Diencephalon (tissue), 1 donor: ENCODE measurements around the gene PCDHGB5. TPM values are rescaled to one million over a fixed set of nuclear protein-coding genes. Genes with fewer than 3 reads are reported as not detected.

Experiments
- total RNA-seq: library from RNA; depleted of rRNA; stranded (reverse); fragments of >200 nt; gene quantifications from one replicate; pipeline ENCODE4 v1.2.3, GENCODE V29; 2014

PCDHGB5 gene
- total RNA-seq, 1 donor from 2014 or later: 24.0 TPM

DNA sequence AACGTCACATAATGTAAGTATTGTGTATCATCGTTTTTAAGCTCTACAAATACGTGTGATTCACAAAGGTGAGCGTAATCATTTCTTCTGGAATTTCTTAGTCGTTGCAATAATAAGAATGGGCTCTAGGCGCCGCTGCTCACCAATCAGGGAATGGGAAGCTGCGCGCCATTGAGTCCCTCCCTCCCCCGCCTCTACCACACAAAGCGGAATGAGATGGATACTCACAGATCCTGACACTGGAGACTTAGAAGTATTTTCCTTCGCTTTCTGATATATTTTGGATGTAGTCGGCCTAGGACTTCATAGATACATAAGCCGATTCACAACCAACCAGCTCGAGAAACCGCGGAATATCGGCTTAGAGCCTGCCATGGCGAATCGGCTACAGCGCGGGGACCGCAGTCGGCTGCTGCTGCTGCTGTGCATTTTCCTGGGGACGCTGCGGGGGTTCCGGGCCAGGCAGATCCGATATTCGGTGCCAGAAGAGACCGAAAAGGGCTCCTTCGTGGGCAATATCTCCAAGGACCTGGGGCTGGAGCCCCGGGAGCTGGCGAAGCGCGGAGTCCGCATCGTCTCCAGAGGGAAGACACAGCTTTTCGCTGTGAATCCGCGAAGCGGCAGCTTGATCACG lies 23.2 kb downstream of the PCDHGB5 start, which contains the start of gene PCDHGA11:
Gene PCDHGA11, plus strand, starts transcription at position 197 of the 634 bp plus-strand sequence. Its CDS starts 177 bp downstream, at position 374.

DNA sequence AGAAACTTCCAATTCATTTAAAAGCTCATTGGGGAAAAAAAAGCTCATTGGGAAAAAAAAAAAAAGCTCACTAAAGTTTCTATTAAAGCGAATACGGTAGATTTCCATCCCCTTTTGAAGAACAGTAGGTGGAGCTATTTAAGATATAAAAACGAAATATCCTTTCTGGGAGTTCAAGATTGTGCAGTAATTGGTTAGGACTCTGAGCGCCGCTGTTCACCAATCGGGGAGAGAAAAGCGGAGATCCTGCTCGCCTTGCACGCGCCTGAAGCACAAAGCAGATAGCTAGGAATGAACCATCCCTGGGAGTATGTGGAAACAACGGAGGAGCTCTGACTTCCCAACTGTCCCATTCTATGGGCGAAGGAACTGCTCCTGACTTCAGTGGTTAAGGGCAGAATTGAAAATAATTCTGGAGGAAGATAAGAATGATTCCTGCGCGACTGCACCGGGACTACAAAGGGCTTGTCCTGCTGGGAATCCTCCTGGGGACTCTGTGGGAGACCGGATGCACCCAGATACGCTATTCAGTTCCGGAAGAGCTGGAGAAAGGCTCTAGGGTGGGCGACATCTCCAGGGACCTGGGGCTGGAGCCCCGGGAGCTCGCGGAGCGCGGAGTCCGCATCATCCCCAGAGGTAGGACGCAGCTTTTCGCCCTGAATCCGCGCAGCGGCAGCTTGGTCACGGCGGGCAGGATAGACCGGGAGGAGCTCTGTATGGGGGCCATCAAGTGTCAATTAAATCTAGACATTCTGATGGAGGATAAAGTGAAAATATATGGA lies 32.8 kb downstream of the PCDHGB5 start, which contains the start of gene PCDHGA12:
Gene PCDHGA12, plus strand, starts transcription at position 176 of the 782 bp plus-strand sequence. Its CDS starts 253 bp downstream, at position 429.

Other genes starting within 250 kb of the PCDHGB5 start
- gene PCDHB6, start 247.9 kb upstream of the PCDHGB5 start, total RNA-seq: 4.2 TPM
- 8.5 TPM for gene PCDHB7, start 225.3 kb upstream of the PCDHGB5 start, total RNA-seq
- gene PCDHB8, start 220.2 kb upstream of the PCDHGB5 start, total RNA-seq: 8.1 TPM
- gene PCDHB16, start 215.6 kb upstream of the PCDHGB5 start, total RNA-seq: 5.8 TPM
- gene PCDHB9, start 210.8 kb upstream of the PCDHGB5 start, total RNA-seq: 9.2 TPM
- gene PCDHB10, start 205.6 kb upstream of the PCDHGB5 start, total RNA-seq: 22.4 TPM
- gene PCDHB11, start 198.3 kb upstream of the PCDHGB5 start, total RNA-seq: 14.8 TPM
- gene PCDHB12, start 189.2 kb upstream of the PCDHGB5 start, total RNA-seq: 15.5 TPM
- gene PCDHB13, start 184.0 kb upstream of the PCDHGB5 start, total RNA-seq: 10.8 TPM
- 12.7 TPM for gene PCDHB14, start 174.6 kb upstream of the PCDHGB5 start, total RNA-seq
- 22.6 TPM for gene PCDHB15, start 152.6 kb upstream of the PCDHGB5 start, total RNA-seq
- gene SLC25A2, start 93.9 kb upstream of the PCDHGB5 start, total RNA-seq: 0.23 TPM
- 103 TPM for gene TAF7, start 77.2 kb upstream of the PCDHGB5 start, total RNA-seq
- 4.2 TPM for gene PCDHGA1, start 67.4 kb upstream of the PCDHGB5 start, total RNA-seq
- gene PCDHGA2, start 59.2 kb upstream of the PCDHGB5 start, total RNA-seq: 8.5 TPM
- gene PCDHGA3, start 54.1 kb upstream of the PCDHGB5 start, total RNA-seq: 7.2 TPM
- gene PCDHGB1, start 47.8 kb upstream of the PCDHGB5 start, total RNA-seq: 10.4 TPM
- 12.5 TPM for gene PCDHGA4, start 42.9 kb upstream of the PCDHGB5 start, total RNA-seq
- gene PCDHGB2, start 38.0 kb upstream of the PCDHGB5 start, total RNA-seq: 7.6 TPM
- 7.2 TPM for gene PCDHGA5, start 33.8 kb upstream of the PCDHGB5 start, total RNA-seq
- gene PCDHGB3, start 27.7 kb upstream of the PCDHGB5 start, total RNA-seq: 9.2 TPM
- 11.3 TPM for gene PCDHGA6, start 24.1 kb upstream of the PCDHGB5 start, total RNA-seq
- gene PCDHGA7, start 15.2 kb upstream of the PCDHGB5 start, total RNA-seq: 7.6 TPM
- 14.8 TPM for gene PCDHGB4, start 10.2 kb upstream of the PCDHGB5 start, total RNA-seq
- gene PCDHGA8, start 5.3 kb upstream of the PCDHGB5 start, total RNA-seq: 6.9 TPM
- gene PCDHGA9, start 4.8 kb downstream of the PCDHGB5 start, total RNA-seq: 14.3 TPM
- gene PCDHGB6, start 10.1 kb downstream of the PCDHGB5 start, total RNA-seq: 17.8 TPM
- 15.2 TPM for gene PCDHGA10, start 15.0 kb downstream of the PCDHGB5 start, total RNA-seq
- gene PCDHGB7, start 19.7 kb downstream of the PCDHGB5 start, total RNA-seq: 18.2 TPM
- 18.9 TPM for gene PCDHGA11, start 23.1 kb downstream of the PCDHGB5 start, total RNA-seq
- gene PCDHGA12, start 32.6 kb downstream of the PCDHGB5 start, total RNA-seq: 7.4 TPM
- gene PCDHGC3, start 78.0 kb downstream of the PCDHGB5 start, total RNA-seq: 69.0 TPM
- 91.6 TPM for gene PCDHGC4, start 87.1 kb downstream of the PCDHGB5 start, total RNA-seq
- 9.5 TPM for gene PCDHGC5, start 91.1 kb downstream of the PCDHGB5 start, total RNA-seq
- 26.1 TPM for gene DIAPH1, start 221.1 kb downstream of the PCDHGB5 start, total RNA-seq
- 54.9 TPM for gene HDAC3, start 238.9 kb downstream of the PCDHGB5 start, total RNA-seq
- gene RELL2, start 239.1 kb downstream of the PCDHGB5 start, total RNA-seq: 18.9 TPM